Keratinocyte (primary cell): Measurements from ENCODE around the gene DTX4. TPM values are rescaled to one million over a fixed set of nuclear protein-coding genes. Genes with fewer than 3 reads are reported as not detected.

ENCODE experiments used
- DNase-seq: peaks from one replicate; pipeline ENCODE4 v3.0.0-alpha.2; 2011; ENCODE audit warnings: low read depth, missing footprints, low spot score
- FAIRE-seq: peaks from 2 replicates; lab custom pipeline; 2011; peaks lifted over from hg19 to GRCh38; lab: Jason Lieb, UNC
- H2AFZ ChIP-seq: 2 replicates; pipeline ENCODE4 v1.6.0; 2012; ENCODE audit warnings: low read length, control low read depth, inconsistent platforms; ENCODE audit not compliant: control insufficient read depth
- H3K27ac ChIP-seq: 2 replicates; pipeline ENCODE4 v1.5.1; 2011; ENCODE audit warnings: low read length; ENCODE audit not compliant: control insufficient read depth, insufficient read depth
- H3K27me3 ChIP-seq: 3 replicates; pipeline ENCODE4 v1.6.0; 2011; ENCODE audit warnings: low read length; ENCODE audit not compliant: control insufficient read depth, insufficient read depth; ENCODE audit errors: extremely low read depth
- H3K36me3 ChIP-seq, 2 experiments: 2 replicates in 1 of 2; 3 replicates in 1 of 2; pipeline ENCODE4 v1.5.1; 2011; ENCODE audit warnings: low read length in 2 of 2, mild to moderate bottlenecking in 1 of 2; ENCODE audit not compliant: control insufficient read depth in 2 of 2, insufficient read depth in 2 of 2; ENCODE audit errors: extremely low read depth in 1 of 2
- H3K4me1 ChIP-seq: 3 replicates; pipeline ENCODE4 v1.5.1; 2011; ENCODE audit warnings: low read length; ENCODE audit not compliant: control insufficient read depth, insufficient read depth; ENCODE audit errors: extremely low read depth
- H3K4me2 ChIP-seq: 3 replicates; pipeline ENCODE4 v1.6.0; 2011; ENCODE audit warnings: low read depth, low read length; ENCODE audit not compliant: control insufficient read depth, insufficient read depth; ENCODE audit errors: extremely low read depth
- H3K4me3 ChIP-seq, 3 experiments: fragments of 200-600 bp in 1 of 3; sonication (generic) in 1 of 3; 2 replicates in 2 of 3; 3 replicates in 1 of 3; pipeline ENCODE4 v1.5.1; 2011 to 2016; ENCODE audit warnings: low read length in 3 of 3, mild to moderate bottlenecking in 3 of 3, control low read depth in 2 of 3, inconsistent platforms in 1 of 3, low read depth in 1 of 3, mixed read lengths in 1 of 3, mixed run types in 1 of 3, moderate library complexity in 1 of 3; ENCODE audit not compliant: control insufficient read depth in 2 of 3, insufficient read depth in 2 of 3; ENCODE audit errors: extremely low read depth in 1 of 3
- H3K79me2 ChIP-seq: 2 replicates; pipeline ENCODE4 v1.6.0; 2012; ENCODE audit warnings: low read length; ENCODE audit not compliant: control insufficient read depth, insufficient read depth
- H3K9ac ChIP-seq: 3 replicates; pipeline ENCODE4 v1.6.0; 2011; ENCODE audit warnings: low read length; ENCODE audit not compliant: control insufficient read depth, insufficient read depth; ENCODE audit errors: extremely low read depth
- H3K9me1 ChIP-seq: 3 replicates; pipeline ENCODE4 v1.6.0; 2011; ENCODE audit warnings: low read length; ENCODE audit not compliant: control insufficient read depth, insufficient read depth; ENCODE audit errors: extremely low read depth
- H3K9me3 ChIP-seq: 2 replicates; pipeline ENCODE4 v1.5.1; 2012; ENCODE audit warnings: low read depth, low read length; ENCODE audit not compliant: control insufficient read depth
- H4K20me1 ChIP-seq: 3 replicates; pipeline ENCODE4 v1.6.0; 2011; ENCODE audit warnings: low read length; ENCODE audit not compliant: control insufficient read depth, insufficient read depth; ENCODE audit errors: extremely low read depth
- CTCF ChIP-seq, 3 experiments: IDR thresholded peaks in 1 of 3; conservative IDR thresholded peaks in 1 of 3; optimal IDR thresholded peaks in 1 of 3; 2 replicates in 2 of 3; 3 replicates in 1 of 3; pipeline versions ENCODE3 to v1.5.1; 2011; ENCODE audit warnings: low read length in 3 of 3, mild to moderate bottlenecking in 3 of 3, moderate library complexity in 2 of 3, control low read depth in 1 of 3, inconsistent platforms in 1 of 3; ENCODE audit not compliant: insufficient read depth in 2 of 3; ENCODE audit errors: extremely low read depth in 1 of 3
- EZH2 ChIP-seq: IDR thresholded peaks from one replicate; pipeline ENCODE4 v1.6.1; 2012; ENCODE audit warnings: inconsistent platforms, mild to moderate bottlenecking, low read length, moderate library complexity
- dilution Hi-C: fragments of 300-500 bp; cut with MboI; formaldehyde crosslinking; loops from one replicate; pipeline ENCODE4 v1.7.0; 2020; ENCODE audit warnings: low sequenced_read_pairs; ENCODE audit not compliant: extremely low pct_ligation_motif_present
- polyA plus RNA-seq, 5 experiments: library from polyadenylated mRNA; depleted of rRNA in 3 of 5; stranded (reverse) in 3 of 5; stranded (forward) in 1 of 5; unstranded in 1 of 5; fragments of >200 nt; gene quantifications; 1 replicate in 1 of 5; 2 replicates in 3 of 5; 3 replicates in 1 of 5; pipeline versions ENCODE4 v1.2.1 to v1.2.3, GENCODE V29; 2011 to 2012; ENCODE audit warnings: missing spikeins in 2 of 5, low read depth in 1 of 5, low replicate concordance in 1 of 5

Gene DTX4
- polyA plus RNA-seq, 1 donor (not counting 4 experiments of a cell fraction or from before 2014, with no cell fraction given) = 1.6 TPM

- DNase-seq = no peak
- no peaks in the 10 kb centered on the region for H3K9me1 ChIP-seq
- H3K79me2 ChIP-seq = no peaks in the 10 kb centered on the region
- H3K27ac ChIP-seq = peak overlapping the region; percentile 94
- peak overlapping the region; percentile 63 to 81 (median 67) for H3K4me3 ChIP-seq
- H3K9me3 ChIP-seq = no peaks in the 10 kb centered on the region
- peak overlapping the region; percentile 98 for H3K4me2 ChIP-seq
- H3K36me3 ChIP-seq = peaks cover 0 to 2% of the 10 kb centered on the region in 2 experiments
- H2AFZ ChIP-seq = peak overlapping the region; percentile 89
- FAIRE-seq = no peak
- peaks cover 36% of the 10 kb centered on the region for H3K4me1 ChIP-seq
- dilution Hi-C loops = no loop called here
- peak overlapping the region; percentile 70 for H3K9ac ChIP-seq
- H4K20me1 ChIP-seq = no peaks in the 10 kb centered on the region
- H3K27me3 ChIP-seq = no peaks in the 10 kb centered on the region
- TF ChIP-seq CTCF (optimal IDR thresholded peaks at IDR 0.05 in 1 of 3, IDR thresholded peaks at IDR 0.05 in 1 of 3, conservative IDR thresholded peaks at IDR 0.05 in 1 of 3; ENCODE audit: extremely low read depth in 1 of 3, insufficient read depth in 2 of 3, low read length in 3 of 3) (no peak), EZH2 (no peak)
Observed at GRCh38 chr11:59172345-59173079, 580 bp downstream of the DTX4 start.

- dilution Hi-C loops = no loop called here
- TF ChIP-seq CTCF (optimal IDR thresholded peaks at IDR 0.05 in 1 of 3, IDR thresholded peaks at IDR 0.05 in 1 of 3, conservative IDR thresholded peaks at IDR 0.05 in 1 of 3; ENCODE audit: extremely low read depth in 1 of 3, insufficient read depth in 2 of 3, low read length in 3 of 3) (no peak), EZH2 (no peak)
Observed at GRCh38 chr11:59173080-59173963, 1.4 kb downstream of the DTX4 start.

More at GRCh38 chr11:59173080-59173963, 1.4 kb downstream of the DTX4 start:
- no peaks in the 10 kb centered on the region for H3K9me1 ChIP-seq
- no peaks in the 10 kb centered on the region for H3K9me3 ChIP-seq
- H3K79me2 ChIP-seq = no peaks in the 10 kb centered on the region
- peak overlapping the region; percentile 72 for H3K9ac ChIP-seq
- no peaks in the 10 kb centered on the region for H4K20me1 ChIP-seq
- peaks cover 0 to 2% of the 10 kb centered on the region in 2 experiments for H3K36me3 ChIP-seq
- H3K4me2 ChIP-seq = peak overlapping the region; percentile 98
- no peak for FAIRE-seq
- DNase-seq = no peak
- H3K4me3 ChIP-seq = peak overlapping the region; percentile 63 to 81 (median 67)
- peaks cover 36% of the 10 kb centered on the region for H3K4me1 ChIP-seq
- H3K27ac ChIP-seq = peak overlapping the region; percentile 94
- peak overlapping the region; percentile 89 for H2AFZ ChIP-seq
- H3K27me3 ChIP-seq = no peaks in the 10 kb centered on the region
